Stimulated activated CD8-positive, alpha-beta memory T cell treated with anti-CD3 and anti-CD28 coated beads, Interleukin-2, amount 100 ng/mL, for 48 hours (primary cell): ENCODE measurements around the gene PCLO.

Experiments used
- DNase-seq, 2 donors: peaks; one replicate each; pipeline ENCODE4 v3.0.0-alpha.2; 2020; ENCODE audit warnings: low read depth in 2 of 2

Gene PCLO, protein sequence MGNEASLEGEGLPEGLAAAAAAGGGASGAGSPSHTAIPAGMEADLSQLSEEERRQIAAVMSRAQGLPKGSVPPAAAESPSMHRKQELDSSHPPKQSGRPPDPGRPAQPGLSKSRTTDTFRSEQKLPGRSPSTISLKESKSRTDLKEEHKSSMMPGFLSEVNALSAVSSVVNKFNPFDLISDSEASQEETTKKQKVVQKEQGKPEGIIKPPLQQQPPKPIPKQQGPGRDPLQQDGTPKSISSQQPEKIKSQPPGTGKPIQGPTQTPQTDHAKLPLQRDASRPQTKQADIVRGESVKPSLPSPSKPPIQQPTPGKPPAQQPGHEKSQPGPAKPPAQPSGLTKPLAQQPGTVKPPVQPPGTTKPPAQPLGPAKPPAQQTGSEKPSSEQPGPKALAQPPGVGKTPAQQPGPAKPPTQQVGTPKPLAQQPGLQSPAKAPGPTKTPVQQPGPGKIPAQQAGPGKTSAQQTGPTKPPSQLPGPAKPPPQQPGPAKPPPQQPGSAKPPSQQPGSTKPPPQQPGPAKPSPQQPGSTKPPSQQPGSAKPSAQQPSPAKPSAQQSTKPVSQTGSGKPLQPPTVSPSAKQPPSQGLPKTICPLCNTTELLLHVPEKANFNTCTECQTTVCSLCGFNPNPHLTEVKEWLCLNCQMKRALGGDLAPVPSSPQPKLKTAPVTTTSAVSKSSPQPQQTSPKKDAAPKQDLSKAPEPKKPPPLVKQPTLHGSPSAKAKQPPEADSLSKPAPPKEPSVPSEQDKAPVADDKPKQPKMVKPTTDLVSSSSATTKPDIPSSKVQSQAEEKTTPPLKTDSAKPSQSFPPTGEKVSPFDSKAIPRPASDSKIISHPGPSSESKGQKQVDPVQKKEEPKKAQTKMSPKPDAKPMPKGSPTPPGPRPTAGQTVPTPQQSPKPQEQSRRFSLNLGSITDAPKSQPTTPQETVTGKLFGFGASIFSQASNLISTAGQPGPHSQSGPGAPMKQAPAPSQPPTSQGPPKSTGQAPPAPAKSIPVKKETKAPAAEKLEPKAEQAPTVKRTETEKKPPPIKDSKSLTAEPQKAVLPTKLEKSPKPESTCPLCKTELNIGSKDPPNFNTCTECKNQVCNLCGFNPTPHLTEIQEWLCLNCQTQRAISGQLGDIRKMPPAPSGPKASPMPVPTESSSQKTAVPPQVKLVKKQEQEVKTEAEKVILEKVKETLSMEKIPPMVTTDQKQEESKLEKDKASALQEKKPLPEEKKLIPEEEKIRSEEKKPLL (N-terminal part only)

DNA sequence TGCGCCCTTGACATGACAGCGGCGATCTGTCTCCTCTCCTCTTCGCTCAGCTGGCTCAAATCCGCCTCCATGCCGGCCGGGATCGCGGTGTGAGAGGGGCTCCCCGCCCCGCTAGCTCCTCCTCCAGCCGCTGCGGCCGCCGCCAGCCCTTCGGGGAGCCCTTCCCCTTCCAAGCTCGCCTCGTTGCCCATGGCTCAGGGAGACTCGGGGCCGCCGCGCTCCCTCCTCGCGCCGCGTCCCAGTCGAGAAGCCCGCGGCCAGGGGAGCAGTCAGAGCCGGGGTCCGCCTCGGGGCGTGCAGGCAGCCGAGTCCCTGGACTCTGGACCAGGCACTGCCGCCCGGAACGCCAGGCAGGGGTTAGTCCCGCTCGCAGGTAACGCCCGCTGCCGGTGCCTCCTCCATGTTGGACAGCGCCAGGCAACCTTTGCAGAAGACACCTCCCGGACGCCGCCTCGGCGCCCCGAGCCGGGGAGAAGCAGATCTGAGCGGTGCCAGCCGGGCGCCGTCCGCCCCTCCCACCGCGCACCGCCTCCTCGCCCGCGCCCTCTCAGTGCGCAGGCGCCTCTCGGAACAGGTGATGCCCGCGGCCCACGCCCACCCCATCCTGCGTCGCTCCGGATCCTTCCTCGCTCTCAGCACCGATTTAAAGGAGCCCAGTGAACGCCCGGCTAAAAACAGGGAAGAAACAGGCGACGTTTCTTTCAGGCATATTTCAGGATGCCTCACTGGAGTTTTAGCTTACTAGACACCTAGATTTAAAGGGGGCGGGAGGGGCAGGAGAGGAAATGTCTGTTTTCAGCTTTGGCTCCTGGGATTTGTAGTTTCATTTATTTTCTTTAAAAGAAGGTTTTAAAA, at the start of gene PCLO:
Gene PCLO (minus strand): TSS at position 483 of the 855 bp plus-strand sequence. CDS start 292 bp downstream, at position 191.
- peak; percentile 39 for DNase-seq

DNA sequence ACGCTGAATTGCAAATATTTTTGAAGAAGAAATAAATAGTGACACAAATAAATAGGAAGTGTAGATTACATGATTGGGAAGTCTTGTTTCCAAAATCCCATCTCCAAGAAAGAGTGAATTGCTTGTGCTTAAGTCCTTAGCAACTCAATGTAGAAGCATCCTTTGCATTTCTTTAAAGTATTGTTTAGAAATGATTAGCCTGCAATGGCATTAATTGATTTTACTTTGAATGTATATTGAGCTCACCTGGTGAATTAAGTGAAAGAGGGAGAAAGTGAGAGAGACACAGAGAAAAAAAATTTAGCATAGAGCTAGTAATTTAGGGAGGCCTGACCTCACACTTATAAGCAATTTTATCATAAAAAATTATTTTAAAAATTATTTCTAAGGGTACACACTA, 49.0 kb upstream of the PCLO start:
- no peak for DNase-seq

DNA sequence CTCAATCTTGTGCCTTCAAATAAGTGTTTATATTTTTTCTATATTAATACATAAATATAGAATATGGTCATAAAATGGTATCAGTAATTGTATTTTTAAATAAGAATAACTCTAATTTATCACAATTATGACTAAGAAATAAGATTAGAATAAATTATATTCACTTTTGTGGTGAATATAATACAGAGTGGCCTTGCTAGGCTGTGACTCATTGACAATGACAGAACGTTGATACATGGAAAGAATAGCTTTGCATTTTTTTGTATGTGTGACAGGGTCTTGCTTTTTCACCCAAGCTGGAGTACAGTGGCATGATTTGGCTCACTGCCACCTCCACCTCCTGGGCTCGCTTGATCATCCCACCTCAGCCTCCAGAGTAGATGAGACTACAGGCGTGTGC, 47.8 kb upstream of the PCLO start:
- DNase-seq: no peak

DNA sequence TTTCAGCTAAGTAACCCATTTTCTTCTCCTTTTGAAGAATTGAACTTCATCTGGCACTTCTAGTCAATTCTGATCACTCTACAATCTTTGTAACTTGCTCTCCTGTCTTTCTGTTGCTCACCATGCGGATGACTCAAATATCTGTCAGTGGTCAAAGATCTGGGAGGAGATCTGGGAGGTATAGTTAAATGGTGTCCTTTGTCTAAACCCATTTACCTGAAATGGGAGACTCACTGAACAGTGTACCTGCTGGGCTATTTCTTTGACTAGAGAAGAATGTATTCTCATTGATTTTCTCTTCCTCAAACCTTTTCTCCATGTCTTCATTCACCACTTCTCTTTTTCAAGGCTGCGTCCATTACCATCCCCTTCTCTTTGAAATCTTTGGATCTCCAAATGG, 42.0 kb upstream of the PCLO start:
- DNase-seq: no peak

DNA sequence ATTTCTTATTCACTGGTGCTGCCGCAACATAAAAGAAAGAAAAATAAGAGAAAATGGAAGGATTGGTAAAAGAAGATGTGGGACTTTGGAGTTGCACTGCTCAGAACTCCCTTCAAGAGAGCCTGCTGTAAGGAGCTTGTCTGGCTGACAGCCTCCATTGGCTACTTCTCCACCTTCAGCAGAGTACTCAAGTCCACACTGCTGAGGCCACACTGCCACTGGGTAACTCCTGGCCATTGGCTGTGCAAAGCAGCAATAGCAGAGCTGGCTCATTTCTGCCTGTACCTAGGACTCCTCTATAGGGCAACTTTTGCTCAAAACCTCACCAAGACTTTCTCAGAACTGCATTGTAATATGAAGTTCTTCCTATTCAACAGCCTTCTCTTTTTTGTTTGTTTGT, 38.7 kb upstream of the PCLO start:
- no peak for DNase-seq

DNA sequence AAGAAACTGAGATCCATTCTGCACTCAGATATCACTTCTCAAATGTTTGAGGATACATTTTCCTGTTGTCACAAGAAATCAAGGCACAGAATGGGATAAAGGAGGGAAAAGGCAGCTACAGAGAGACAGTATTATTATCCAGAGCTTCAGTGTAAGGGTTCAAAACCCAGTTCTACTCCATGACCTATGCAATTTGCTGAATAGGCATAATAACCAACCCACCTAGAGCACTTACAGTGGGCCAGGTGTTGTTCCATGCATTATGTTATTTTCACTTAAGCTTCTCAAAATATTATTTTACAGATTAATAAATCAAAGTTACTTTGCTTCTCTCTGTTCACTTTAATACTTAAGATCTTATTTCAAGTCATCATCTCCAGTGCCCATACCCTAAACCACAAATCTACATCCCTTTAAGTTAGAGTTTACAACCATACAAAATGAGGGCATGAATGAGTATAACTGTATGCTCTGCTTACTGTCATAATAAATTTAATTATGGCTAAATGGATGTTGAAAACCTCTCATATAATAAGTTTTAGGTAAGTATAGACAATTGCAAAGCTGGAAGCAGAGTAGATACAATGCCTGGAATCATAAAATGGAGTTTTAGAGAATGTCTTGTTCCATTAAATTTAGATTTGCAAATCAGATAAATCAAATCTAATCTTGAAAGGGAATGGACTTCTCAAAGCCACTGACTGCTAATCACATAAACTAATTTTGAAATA, 28.1 kb upstream of the PCLO start:
- no peak for DNase-seq

DNA sequence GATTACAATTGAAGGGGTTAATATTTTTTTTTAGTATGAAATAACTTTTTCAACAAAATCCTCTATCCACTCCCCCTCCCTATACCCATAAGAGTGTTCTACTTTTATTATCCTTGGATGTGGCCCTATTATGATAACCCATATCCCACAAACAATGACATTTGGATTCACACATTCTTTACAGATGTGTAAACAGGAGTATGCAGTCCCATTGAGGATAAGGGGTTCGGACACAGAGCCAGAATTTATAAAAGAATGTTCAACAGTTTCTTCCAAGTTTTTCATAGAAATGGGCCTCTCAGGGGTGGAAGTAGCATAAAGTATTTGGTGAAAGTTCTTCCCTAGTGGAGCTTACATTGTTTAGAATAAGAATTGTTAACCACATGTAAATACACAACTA, 16.1 kb upstream of the PCLO start:
- DNase-seq: no peak

DNA sequence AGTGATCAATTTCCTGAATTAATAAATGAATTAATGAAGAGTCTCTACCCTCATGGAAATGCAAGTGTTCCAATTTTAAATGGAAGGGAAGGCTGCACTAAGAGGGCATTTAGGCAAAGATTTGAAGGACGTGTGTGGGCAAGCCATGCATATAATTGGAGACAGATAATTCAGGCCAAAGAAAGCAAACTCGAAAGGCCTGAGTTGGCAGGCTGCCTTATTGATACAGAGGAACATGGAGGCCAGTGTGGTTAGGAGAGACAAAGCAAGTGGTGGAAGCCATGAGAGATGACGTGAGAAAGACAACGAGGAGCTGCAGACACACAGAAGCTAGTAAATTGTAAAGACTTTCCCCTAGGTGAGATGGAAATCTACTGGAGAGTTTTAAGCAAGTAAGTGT, 15.4 kb upstream of the PCLO start:
- DNase-seq: no peak

DNA sequence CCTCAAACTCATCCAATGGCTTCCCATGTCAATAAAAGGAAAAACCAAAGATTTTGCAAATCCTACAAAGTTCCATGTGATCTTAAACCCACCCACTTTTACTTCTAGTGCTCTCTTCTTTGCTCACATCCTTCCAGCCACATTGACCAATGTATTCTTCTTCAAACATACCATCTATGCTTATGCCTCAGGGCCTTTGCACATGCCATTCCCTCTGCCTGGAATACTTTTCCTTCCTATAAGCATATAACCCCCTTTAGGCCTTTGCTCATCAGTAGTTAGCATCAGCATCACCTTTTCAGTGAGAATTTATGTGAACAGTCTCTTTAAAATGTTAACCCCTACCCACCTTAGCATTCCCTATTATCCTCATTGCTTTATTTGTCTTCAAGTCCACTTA, 11.0 kb upstream of the PCLO start:
- no peak for DNase-seq

DNA sequence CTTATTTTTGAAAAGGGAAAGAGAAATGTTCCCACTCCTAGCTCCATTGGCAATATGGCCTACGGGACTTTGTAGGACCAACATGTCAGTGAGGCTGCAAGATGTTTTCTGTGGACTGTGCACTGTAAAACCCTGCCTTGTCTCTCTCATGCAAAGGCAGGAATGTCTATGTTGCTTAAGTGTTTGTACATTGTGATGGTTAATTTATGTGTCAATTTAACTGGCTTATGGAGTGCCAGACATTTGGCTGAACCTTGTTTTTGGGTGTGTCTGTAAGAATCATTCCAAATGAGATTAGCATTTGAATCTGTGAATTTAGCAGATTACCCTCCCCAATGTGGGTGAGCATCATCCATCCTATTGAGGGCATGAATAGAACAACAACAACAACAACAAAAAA, 4.1 kb upstream of the PCLO start:
- DNase-seq: no peak

DNA sequence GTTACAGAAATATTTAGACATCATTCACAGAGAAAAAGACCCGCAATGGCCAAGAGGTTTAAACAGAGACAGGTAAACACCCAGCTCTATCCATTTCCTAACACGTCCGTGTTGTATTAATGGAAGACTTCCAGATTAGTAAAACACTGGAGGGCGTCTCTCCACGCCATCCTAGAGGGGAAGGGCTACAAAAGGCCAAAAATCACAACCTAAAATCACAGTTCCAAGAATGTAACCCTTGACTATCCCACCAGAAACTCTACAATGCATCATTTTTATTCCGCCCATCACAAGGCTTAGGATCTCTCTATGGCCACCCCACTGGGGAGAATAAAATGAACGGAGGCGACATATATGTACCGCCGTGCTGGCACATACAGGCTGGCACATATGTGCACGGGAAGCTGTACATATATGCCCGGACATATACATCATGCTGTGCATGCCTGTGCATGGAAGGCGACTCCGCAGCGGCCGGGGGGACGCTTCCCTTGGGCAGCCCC, 734 bp downstream of the PCLO start:
- no peak for DNase-seq

DNA sequence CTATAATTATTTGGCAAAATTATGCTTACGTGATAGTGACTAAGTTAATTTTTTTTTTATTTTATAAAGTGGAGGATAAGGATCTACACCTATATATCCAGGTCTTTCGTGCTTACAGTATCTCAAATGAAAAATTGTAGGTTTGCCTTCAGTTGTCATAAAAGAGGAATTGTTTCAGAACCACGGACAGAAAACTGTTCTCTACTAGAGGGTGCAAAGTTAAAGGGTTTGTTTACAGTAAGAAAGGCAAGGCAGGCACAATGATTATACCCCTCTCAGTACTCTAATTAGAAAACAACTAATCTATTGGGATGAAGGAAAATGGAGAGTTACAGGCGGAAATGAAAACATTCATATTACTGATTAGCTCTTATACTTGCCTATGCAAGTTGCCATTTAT, 1.5 kb downstream of the PCLO start:
- DNase-seq: no peak

DNA sequence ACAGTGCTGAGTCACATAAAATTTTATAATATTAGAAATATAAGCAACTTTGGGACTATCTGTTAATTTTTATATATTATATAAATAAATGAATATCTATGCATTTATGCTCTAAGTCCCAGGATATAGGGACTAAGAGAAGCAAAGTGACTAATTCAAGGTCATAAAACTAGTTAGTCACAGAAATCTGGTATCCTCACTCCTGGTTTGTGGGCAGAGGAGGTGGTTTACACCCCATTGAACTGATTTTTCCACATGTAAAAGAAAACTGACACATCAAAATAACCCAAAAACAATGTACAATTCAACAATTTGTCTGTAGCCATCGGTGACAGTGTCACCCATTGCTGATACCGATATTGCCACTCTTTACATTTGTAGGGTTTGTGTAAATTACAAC, 3.0 kb downstream of the PCLO start:
- DNase-seq: no peak

DNA sequence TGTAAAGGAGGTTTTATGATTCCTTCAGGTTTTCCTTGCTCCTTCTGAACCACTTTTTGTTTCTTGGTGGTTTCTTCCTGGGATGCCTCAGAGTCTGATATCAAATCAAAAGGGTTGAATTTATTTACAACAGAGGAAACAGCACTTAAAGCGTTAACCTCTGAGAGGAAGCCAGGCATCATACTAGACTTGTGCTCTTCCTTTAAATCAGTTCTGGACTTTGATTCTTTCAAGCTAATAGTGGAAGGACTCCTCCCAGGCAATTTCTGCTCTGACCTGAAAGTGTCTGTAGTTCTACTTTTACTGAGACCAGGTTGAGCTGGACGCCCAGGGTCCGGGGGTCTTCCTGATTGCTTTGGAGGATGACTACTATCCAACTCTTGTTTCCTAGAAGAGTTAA, 6.7 kb downstream of the PCLO start:
- DNase-seq: no peak

DNA sequence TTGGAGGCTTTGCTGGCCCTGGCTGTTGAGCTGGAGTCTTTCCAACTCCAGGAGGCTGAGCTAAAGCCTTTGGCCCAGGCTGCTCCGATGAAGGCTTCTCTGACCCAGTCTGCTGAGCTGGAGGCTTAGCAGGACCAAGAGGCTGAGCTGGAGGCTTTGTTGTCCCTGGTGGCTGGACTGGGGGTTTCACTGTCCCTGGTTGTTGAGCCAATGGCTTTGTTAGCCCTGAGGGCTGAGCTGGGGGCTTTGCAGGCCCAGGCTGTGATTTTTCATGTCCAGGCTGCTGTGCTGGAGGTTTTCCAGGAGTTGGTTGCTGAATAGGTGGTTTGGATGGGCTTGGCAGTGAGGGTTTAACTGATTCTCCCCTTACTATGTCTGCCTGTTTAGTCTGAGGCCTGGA, 7.3 kb downstream of the PCLO start:
- DNase-seq: no peak

DNA sequence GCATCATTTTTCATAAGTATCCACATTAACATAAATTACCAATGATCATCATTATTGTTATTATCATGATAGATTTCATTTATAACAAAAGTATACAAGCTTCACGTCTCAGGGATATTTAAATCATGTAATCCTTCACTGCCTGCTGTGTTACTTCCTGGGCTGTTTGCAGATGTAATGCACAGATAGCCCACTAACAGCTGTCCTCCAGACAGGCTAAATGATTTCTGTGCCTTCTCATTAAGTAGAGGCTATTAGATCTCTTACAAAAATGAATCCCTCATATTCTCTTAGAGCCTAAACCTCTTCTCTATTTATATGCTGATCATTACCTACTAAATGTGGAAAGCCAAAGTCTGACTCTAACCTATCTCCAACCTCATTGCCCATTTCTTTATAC, 9.3 kb downstream of the PCLO start:
- DNase-seq: no peak

DNA sequence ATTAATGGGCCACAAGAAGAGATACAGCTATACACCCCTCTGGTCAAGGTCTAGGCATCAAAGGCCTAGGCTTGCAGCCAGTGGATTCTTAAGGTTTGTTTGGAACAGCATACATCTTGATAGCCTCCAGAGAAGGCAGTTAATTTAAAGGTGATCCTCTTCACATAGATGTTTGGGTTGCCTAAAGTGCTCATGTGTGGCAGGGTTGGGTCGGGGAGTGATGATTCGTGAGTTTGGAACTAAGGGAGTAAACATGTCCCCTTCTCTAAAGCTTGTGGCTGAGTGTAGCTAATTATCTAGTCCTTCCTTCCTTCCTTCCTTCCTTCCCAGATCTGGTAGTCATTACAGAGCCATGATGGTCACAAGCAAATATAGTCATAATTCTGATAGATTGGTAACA, 12.4 kb downstream of the PCLO start:
- no peak for DNase-seq

DNA sequence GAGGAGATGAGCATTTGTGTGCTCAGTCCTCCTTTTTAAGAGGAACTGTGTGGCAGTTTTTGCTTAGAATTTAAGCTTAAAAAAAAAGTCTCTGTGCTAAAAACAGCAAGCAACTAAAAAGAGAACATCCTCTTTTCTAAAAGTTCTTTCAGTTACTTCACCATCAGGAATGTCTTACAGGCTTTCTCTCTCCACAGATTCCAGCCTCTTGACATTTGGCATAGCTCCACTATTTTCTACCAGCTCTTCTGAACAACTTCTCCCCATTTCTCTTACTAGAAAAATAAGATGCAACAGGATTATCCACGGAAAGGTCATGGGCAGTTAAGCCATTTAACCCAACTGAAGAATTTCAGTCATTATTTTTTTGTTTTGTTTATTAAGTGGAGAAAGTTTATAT, 13.2 kb downstream of the PCLO start:
- no peak for DNase-seq

DNA sequence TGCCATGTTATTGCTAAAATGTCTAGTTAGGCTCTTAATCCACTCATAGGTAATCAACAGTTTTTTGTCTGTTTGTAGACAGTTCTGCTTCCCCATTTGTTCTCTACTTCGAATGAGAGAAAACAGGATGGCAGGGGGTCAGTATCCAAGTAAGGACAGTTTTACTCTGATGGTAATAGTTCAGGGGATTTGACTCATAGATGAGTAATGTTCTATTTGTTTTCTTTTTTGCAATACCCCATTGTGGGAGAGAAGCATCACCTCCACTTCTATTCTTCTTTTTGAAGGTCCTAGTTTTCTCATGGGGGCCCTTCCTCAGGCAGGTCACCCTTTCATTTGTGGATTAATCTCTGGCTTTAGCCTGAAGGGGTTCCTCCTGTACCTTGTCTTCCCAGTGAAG, 13.9 kb downstream of the PCLO start:
- DNase-seq: no peak

DNA sequence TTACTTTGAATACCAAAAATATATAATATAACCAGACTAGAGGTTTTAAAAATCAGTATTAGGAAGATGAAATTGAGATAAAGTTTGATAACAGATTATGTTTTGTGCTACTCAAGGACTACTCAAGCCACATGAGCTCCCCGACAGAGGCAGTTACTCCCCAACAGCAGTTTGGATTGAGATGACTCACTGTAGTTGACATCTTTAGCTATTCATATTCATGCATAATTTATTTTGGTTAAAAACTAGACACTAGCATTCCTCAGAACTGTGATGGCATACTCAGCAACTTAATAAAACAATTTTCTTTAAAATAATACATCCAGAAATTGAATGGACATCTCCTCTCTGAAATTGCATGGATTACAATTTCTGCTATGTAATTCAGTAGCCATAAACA, 19.6 kb downstream of the PCLO start:
- no peak for DNase-seq

DNA sequence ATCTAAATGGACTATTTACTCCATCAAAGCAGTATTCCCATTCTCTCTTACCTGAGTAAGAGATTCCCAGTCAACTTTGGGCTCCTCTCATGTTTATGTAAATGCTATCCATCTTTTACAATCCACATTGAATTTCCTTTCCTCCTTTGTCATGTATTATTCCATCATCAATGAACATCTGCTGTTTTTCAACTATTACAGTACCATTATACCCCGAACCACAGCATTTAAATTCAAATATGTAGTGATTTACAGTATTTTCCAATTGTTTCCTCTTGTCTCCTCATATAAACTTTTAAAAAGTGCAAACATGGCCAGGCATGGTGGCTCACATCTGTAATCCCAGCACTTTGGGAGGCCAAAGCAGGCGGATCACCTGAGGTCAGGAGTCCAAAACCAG, 20.3 kb downstream of the PCLO start:
- no peak for DNase-seq
